ENCODE data around the gene STK32B.
"Not testable (repeated sequence)": the region's sequence is repeated elsewhere in the genome, so short reads cannot be mapped to it uniquely, and the experiment has no call there.

STK32B gene

DNA sequence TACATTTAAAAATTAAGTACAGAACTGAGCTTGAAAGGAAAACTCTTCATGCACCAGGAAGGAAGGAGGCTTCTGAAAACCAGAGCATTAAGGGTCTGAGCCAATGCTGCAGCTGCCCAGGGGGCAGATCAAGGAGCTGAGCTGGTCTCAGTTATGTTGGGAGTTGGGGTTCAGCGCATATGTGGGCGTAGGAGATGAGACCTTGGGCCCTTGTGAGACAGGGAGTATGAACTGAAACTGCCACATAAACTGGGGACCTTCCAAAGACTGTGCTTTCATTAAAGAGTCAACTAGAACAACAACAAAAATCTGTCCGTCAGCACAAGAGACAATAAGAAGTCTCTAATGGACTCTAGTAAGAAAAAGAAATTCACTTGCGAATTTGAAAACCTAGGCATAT lies 226.9 kb downstream of the STK32B start:
- no peak for DNase-seq (ENCODE audit: low read depth)
- TF ChIP-seq, protein P1, sequence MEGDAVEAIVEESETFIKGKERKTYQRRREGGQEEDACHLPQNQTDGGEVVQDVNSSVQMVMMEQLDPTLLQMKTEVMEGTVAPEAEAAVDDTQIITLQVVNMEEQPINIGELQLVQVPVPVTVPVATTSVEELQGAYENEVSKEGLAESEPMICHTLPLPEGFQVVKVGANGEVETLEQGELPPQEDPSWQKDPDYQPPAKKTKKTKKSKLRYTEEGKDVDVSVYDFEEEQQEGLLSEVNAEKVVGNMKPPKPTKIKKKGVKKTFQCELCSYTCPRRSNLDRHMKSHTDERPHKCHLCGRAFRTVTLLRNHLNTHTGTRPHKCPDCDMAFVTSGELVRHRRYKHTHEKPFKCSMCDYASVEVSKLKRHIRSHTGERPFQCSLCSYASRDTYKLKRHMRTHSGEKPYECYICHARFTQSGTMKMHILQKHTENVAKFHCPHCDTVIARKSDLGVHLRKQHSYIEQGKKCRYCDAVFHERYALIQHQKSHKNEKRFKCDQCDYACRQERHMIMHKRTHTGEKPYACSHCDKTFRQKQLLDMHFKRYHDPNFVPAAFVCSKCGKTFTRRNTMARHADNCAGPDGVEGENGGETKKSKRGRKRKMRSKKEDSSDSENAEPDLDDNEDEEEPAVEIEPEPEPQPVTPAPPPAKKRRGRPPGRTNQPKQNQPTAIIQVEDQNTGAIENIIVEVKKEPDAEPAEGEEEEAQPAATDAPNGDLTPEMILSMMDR (IDR thresholded peaks at IDR 0.05; ENCODE audit: low read length, missing control alignments), result no peak
- no peak overlapping the region for H3K4me3 ChIP-seq (replicated peaks; ENCODE audit: low read depth, low read length)

DNA sequence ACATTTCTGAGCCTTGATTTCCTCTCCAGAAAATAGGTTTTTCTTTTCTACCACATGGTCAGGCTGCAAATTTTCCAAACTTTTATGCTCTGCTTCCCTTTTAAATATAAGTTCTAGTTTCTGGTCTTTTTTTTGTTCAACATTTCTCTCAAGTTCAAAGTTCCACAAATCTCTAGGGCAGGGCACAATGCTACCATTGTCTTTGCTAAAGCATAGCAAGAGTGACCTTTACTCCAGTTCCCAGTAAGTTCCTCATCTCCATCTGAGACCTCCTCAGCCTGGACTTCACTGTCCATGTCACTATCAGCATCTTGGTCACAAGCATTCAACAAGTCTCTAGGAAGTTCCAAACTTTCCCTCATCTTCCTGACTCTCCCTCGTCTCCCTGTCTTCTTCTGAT lies 228.8 kb downstream of the STK32B start:
- not testable (repeated sequence) for DNase-seq (ENCODE audit: low read depth); H3K4me3 ChIP-seq (replicated peaks; ENCODE audit: low read depth, low read length)

DNA sequence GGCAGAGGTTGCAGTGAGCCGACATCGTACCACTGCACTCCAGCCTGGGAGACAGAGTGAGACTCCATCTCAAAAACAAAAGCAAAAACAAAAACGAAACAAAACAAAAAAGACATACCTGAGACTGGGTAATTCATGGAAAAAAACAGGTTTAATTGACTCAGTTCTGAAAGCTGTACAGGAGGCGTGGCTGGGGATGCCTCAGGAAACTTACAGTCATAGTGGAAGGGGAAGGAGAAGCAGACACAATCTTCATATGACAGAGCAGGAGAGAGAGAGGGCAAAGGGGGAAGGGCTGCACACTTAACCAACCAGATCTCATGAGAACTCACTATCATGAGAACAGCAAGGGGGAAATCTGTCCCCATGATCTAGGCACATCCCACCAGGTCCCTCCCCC lies 229.5 kb downstream of the STK32B start:
- no peak overlapping the region for H3K4me3 ChIP-seq (replicated peaks; ENCODE audit: low read depth, low read length)
- TF ChIP-seq, protein P1 (IDR thresholded peaks at IDR 0.05; ENCODE audit: low read length, missing control alignments), result no peak
- DNase-seq (ENCODE audit: low read depth), result no peak

DNA sequence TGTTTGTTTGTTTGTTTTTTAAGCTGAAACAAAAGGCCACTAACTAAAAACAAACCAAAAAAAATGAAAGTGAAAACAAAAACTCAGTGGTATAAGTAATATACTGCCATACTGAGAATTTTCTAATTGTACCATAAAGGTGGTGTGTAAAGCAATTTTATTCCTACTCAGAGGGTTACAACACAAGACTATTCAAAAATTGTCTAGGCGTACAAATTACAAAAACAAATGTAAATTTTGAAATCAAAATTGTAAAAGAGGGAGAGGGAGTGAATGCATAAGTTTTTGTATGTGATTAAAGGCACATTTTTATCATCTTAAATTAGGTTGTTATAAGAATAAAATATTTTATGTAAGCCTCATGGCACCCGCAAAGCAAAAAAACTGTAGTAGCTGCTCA lies 232.6 kb downstream of the STK32B start:
- no peak for DNase-seq (ENCODE audit: low read depth)
- no peak overlapping the region for H3K4me3 ChIP-seq (replicated peaks; ENCODE audit: low read depth, low read length)
- TF ChIP-seq, protein P1 (IDR thresholded peaks at IDR 0.05; ENCODE audit: low read length, missing control alignments), result no peak

DNA sequence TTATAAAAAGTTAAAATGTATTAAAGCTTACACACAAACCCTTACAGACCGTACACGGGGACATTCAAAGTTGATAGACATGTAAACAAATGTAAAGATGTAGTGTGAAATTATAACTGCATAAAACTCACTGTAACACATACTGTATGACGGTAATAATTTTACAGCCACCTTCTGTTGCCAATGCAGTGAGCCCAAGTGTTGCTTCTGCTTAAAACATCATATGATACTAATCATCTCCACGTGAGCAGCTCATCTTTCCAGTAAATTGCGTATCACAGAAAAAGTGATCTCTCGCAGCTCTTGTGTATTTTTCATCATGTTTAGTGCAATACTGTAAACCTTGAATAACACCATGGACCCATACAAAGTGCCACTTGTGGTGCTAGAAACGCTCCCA lies 233.2 kb downstream of the STK32B start:
- no peak overlapping the region for H3K4me3 ChIP-seq (replicated peaks; ENCODE audit: low read depth, low read length)
- TF ChIP-seq, protein P1 (IDR thresholded peaks at IDR 0.05; ENCODE audit: low read length, missing control alignments), result no peak
- no peak for DNase-seq (ENCODE audit: low read depth)

DNA sequence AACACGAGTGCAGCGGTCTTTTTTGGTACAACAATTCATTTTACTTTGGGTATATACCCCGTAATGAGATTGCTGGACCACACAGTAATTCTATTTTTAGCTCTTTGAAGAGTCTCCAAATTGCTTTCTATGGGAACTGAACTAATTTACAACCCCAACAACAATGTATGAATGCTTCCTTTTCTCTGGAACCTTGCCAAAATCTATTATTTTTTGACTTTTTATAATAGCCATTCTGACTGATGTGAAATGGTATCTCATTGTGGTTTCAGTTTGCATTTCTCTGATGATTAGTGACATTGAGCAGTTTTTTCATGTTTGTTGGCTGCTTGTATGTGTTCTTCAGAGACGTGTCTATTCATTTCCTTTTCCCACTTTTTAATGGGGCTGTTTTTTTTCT lies 240.8 kb downstream of the STK32B start:
- no peak for DNase-seq (ENCODE audit: low read depth)
- TF ChIP-seq, protein P1 (IDR thresholded peaks at IDR 0.05; ENCODE audit: low read length, missing control alignments), result no peak
- H3K4me3 ChIP-seq (replicated peaks; ENCODE audit: low read depth, low read length), result no peak overlapping the region

DNA sequence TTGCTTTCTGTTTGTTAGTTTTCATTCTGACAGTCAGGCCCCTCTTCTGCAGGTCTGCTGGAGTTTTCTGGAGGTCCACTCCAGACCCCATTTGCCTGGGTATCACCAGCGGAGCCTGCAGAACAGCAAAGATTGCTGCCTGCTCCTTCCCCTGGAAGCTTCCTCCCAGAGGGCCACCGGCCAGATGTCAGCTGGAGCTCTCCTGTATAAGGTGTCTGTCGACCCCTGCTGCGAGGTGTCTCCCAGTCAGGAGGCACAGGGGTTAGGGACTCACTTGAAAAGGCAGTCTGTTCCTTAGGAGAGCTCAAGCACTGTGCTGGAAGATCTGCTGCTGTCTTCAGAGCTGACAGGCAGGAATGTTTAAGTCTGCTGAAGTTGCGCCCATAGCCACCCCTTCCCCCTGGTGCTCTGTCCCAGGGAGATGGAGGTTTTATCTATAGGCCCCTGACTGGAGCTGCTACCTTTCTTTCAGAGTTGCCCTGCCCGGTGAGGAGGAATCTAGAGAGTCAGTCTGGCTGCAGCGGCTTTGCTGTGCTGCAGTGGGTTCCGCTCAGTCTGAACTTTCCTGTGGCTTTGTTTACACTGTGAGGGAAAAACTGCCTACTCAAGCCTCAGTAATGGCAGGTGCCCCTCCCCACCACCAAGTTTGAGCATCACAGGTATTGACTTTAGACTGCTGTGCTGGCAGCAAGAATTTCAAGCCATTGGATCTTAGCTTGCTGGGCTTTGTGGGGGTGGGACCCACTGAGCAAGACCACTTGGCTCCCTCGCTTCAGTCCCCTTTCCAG lies 246.9 kb downstream of the STK32B start:
- not testable (repeated sequence) for DNase-seq (ENCODE audit: low read depth); H3K4me3 ChIP-seq (replicated peaks; ENCODE audit: low read depth, low read length)

DNA sequence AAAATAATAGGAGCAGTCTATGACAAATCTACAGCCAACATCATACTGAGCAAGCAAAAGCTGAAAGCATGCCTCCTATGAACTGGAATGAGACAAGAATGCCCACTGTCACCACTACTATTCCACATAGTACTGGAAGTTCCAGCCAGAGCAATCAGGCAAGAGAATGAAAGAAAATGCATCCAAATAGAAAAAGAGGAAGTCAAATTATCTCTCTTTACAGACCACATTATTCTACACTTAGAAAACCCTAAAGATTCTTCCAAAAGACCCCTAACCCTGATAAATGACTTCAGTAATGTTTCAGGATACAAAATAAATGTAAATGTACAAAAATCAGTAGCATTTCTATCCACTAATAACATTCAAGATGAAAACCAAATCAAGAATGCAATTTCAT lies 249.0 kb downstream of the STK32B start:
- no peak overlapping the region for H3K4me3 ChIP-seq (replicated peaks; ENCODE audit: low read depth, low read length)
- DNase-seq (ENCODE audit: low read depth), result no peak
- TF ChIP-seq, protein P1 (IDR thresholded peaks at IDR 0.05; ENCODE audit: low read length, missing control alignments), result no peak
